GM21526 (cell line): Measurements from ENCODE around the gene KCNN4.

Source experiments
- ATAC-seq: cut with Tn5 transposase; IDR thresholded peaks from one replicate; pipeline ENCODE4 v1.9.1; 2021; ENCODE audit warnings: moderate library complexity; ENCODE audit not compliant: unreplicated experiment, low FRiP score

The KCNN4 gene

DNA sequence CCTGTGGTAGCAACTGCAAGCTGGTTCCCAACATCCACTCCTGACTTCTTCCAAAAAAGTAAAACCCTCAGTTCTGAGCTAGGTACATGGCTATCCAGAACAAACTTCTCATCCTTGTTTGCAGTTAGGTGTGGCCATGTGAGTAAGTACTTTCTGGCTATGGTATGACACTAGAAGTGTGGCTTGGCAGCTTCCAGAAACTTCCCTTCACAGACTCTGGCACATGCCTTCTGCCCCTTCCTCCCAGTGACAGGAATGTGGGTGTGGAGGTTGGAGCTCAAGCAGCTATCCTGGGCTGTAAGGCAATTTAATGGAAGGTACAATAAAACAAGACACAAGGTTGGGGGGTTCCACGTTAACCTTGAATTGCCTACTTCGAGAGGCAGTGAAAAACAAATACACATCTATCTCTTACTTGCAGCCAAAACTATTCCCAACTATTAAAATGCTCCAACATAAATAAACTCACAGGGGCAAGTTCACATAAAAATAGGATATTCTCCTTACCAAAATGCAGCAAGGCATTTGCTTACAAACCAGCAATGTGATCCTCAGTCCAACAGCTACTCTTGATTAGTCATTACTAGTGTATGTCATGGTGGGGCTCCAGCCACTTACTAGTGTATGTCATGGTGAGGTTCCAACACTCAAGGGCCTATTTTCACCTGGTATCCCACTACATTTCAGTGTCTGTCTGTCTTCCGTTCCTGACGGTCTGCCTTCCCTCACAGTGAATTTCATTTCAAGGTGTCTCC, 29.1 kb downstream of the KCNN4 start:
- no peak for ATAC-seq

DNA sequence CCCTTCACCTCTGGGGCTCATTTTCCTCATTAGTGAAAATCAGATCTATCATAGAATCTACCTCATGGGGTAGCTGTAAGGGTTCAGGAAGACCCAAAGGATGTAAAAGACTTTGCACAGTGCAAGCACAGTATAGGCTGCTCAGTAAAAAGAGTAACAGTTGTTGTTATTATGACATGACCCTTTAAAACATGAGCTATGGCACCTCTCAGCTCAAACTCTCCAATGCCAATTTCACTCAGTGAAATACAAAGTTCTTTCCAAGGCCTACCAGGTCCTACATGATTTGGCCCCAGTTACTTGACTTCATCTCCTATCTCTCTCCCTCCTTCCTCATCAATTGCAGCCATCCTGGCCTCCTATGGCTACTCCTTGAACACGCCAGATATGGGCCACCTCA, 30.9 kb downstream of the KCNN4 start:
- ATAC-seq, result no peak

DNA sequence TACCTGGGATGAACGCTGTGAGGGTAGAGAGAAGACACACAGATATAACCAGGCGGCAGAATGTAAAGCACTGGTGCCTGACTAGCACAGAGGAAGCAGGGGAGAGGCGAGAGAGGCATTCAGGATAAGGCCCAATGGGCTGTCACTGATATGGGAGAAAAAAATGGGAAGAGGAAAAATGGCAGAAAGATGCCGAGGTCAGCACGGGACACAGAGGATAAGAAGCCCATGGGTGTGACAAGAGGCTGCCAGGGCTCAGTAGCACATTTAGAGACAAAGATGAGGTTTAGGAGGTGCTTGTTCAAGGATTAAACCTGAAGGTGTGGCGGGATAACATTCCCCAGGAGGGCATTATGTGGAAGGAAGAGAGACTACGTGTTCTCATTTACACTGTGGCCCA, 31.6 kb downstream of the KCNN4 start:
- no peak for ATAC-seq

DNA sequence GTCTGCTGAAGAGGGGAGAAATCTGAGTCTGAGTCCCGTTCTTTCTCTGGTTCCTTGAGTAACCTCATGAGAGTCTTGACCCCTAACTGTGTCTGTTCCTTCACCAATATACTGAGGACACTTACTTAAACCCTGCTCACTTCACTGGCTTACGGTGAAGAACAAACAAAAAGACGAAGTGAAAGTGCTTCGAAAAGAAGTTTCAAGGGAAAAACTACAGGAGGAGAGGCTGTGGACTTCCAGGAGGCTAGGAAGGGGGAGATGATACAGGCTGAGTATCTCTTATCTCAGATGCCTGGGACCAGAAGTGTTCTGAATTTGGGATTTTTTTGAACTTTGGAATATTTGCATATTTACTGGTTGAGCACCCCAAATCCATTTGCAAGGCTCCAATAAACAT, 32.1 kb downstream of the KCNN4 start:
- no peak for ATAC-seq

DNA sequence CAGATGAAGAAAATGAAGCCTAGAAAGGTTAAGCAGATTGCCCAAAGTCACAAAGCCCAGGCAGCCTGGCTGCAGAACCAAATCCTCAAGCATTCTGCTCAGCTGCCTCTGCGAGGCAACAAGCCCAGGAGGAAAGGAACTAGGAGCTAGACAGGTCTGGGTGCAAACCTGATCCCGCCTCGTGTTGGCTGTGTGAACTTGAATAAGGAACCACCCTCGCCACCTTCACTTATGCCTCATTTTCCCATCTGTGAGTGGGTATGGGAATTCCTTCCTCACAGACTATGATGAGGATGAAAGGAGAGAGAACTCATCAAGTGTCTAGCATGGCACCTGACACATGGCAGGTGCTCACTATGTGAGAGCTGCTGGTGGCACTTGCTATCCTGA, 32.6 kb downstream of the KCNN4 start:
- ATAC-seq, result no peak

DNA sequence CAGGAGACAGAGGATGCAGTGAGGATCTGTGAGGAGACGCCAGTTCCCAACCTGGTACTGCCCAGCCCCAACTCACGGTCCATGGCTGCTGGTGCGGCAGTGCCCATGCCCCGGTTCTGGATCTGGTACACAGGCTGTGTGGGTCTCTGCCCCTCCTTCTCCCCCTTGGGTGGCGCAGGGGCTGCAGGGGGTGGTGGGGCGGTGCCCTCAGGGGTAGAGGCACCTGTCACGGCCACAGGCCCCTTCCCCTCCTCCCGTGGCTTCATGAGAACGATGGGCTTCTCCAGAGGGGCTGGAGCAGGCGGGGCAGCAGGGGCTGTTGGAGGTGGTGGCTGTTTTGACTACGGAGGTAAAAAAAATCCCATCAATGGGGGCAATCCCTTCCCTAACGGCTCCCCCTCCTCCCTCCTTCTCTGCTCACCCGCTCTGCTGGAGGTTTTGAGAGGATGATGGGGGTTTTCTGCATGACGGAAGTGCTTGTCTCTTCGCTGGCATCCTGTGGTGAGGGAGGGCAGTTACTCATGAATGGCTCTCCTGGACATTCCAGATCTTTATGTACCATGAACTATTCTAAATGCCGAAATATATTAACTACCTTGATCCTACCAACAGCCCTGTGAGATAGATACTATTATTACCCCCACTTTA, 33.1 kb downstream of the KCNN4 start:
- no peak for ATAC-seq

DNA sequence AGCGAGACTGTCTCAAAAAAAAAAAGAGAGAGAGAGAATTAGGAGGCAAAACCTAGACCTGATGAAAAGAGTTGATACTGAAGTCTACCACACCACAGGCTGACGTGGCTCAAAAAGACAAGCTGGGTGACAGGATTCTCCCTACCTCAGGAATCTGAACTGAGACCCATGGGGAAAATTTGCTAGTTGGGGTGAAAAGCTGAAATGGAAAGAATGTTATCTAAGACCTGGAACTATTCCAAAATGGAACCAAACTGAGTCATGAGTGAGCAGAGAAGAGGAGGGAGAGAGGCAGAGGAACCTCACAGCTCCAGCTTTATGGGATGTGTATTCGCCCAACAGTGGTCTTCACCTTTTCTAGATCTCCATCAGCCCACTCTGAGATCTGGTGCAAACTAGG, 37.7 kb downstream of the KCNN4 start:
- ATAC-seq, result no peak

DNA sequence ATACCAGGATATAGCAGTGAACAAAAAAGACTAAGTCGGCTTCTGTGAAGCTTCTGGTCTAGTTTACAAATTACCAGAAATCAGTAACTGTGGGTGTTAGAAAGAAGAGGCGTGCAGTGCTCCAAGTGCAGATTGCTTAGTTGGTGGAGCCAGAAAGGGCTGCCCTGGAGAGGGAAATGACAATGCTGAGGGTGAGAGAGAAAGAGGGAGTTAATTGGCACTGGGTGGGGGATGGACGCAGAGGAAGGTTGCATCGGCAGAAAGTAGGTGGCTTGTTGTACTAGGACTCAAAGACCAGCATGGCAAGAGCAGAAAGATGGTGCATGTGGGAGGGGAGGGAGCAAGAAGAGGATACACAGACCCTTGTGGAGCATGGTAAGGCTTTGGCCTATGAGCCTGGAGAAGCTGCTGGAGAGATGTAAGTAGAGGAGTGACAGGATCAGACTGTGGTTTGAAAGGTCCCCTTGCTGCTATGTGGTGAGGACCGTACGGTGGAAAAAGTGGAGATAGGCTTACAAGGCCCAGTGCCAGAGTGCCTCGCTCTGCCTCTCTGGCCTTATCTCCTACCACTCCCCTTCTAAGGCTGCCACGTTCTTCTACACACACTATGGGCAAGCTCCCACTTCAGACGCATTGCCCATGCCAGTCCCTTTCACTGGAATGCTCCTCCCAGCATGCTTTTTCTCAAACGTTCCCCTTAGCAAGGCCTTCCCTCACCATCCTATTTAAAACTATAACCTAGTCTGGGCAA, 39.5 kb downstream of the KCNN4 start:
- ATAC-seq, result no peak

DNA sequence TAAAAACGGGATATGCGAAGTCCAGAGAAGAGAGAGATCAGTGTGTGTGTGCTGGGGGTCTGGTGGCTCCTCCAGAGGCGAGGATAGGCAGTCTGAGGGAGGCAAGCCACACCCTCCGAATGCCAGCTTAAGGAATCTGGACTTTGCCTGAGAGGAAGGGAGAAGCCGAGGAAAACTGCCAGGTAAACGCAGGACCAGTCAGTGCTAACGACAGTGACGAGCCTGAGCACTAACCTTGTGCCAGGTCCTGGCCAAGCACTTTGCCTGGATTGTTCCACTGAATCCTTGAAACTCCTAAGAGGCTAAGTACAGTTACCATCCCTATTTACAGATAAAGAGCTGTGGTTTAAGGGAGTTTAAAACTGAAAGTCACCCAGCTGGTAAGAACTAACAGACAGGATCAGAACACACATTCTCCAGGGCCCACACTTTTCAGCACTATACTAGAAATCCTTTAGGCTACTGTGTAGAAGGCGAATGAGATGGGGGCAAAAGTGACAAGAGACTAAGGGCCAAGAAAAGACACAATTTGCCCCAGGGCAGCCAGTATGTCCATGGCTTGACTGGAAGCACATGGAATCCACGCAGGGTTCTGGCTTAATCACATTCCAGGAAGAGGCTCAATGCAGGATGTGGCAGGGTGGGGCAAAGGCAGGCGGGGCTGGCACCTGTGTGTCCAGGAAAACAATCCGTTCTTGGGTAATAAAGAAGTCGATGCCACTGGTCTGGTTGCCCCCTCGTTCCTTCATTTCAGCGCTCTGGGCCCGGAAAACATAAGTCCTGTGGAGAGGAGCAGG, 41.1 kb downstream of the KCNN4 start:
- no peak for ATAC-seq

DNA sequence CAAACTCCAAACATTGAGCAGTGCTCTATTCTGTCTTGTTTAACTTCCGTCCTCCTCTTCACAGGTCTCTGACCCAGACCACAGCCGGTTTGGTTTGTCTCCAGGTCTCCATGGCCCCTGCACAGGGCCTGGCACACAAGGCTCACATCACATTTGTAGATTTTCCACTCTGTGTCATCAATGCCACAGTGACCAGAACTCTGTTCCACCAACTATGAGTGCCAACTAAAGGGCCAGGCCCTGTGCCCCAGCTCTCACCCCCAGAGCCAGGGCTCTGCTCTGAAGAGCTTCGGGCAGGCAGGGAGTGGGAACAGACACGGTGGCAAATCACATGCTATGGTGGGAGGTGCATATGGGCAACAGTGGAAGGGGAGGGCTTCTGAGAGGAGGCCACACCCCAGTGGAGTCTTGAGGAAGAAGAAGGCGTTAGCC, 42.0 kb downstream of the KCNN4 start:
- no peak for ATAC-seq

DNA sequence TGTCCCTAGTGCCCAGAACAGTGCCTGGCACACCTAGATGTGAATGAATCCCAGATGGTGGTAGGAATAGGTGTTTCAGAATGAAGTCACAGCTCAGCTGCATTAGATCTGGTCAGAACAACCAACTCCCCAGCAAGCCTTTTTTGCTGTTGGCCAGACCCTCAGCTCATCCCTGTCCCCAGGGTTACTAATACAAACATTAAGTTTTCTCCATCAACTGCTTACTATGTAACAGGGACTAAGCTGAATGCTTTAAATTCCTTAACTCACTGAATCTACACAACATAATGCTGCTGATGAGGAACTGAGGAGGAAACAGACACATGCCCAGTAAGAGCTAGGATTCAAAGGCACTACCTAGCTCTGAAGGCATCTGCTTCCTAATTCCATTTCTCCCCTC, 44.8 kb downstream of the KCNN4 start:
- ATAC-seq, result no peak

DNA sequence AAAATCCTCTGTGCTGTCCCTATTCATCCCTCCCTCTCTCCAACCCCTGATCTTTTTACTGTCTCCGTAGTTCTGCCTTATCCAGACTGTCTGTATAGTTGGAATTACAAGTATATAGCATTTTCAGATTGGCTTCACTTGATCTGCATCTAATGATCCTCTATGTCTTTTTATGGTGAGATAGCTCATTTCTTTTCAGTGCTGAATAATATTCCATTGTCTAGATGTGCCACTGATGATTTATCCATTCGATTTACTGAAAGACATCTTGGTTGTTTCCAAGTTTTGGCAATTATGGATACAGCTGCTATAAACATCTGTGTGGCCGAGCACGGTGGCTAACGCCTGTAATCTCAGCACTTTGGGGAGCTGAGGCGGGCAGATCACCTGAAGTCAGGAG, 45.8 kb downstream of the KCNN4 start:
- ATAC-seq, result no peak

DNA sequence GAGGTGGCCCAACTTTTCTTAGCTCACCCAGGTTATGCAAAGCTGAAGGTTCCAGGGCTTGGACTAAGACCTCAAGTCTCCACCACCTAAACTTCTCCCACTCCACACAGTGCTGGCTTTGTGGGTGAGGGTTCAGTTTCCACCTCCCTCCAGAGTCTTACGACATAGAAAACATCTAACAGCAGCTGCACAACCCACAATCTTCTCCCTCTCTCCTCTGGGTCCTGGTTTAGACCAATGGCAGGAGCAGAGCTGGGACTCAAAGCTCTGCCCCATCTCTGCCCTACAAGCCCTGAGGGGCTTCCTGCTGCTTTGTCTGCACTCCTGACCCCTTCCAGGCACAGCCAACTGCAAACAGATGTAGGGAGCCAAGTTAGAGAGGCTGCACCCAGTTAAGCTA, 48.9 kb downstream of the KCNN4 start:
- ATAC-seq, result no peak

DNA sequence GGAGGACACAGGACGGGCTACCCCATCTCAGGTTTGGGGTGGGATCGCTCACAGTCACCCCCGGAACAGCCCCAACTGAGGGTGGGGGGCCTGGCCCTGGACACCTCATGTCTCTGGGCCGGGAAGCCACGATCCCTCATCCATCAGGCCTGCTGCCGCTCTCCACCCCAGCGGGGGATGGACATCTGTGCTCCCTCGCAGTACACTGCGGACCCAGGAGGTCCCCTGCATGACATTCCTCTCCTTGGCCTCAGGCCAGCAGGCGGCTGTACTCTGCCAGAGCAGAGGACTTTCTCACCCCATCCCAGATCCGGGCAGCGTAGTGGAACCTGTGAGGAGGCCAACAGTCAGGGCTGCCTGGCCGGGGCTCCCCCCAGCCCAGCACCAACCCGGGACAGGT, 49.4 kb downstream of the KCNN4 start:
- ATAC-seq, result no peak

DNA sequence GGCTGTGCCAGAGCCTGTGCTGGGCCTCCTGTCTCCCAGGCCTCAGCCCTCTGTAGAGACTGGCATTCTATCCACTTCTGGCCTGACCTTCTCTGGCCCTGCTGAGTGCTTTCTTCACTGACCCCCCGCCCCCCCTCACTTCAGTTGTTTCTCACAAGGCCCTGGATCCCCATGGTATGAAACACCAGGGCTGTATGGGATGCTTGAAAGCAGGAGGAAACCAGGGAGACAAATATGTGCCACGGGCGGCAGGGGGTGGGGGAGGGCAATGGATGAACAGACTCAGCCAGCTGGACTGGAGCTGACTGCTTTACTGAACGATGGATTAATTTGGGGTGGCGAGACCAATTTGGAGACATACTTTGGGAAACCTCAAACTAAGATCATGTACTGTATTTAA, 50.9 kb downstream of the KCNN4 start:
- no peak for ATAC-seq

DNA sequence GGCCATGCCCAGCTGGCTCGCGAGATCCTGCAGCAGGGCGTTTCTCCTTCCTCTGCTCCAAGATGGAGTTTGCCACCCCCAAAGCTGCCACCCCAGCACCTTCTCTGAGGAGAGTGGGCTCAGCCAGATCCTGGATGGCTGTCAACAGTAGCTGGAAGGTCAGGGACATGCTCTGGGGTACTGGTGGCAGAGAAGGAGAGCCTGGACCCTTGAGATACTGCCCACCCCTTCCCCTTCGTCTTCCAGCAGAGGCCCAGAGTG, 53.2 kb downstream of the KCNN4 start:
- no peak for ATAC-seq

DNA sequence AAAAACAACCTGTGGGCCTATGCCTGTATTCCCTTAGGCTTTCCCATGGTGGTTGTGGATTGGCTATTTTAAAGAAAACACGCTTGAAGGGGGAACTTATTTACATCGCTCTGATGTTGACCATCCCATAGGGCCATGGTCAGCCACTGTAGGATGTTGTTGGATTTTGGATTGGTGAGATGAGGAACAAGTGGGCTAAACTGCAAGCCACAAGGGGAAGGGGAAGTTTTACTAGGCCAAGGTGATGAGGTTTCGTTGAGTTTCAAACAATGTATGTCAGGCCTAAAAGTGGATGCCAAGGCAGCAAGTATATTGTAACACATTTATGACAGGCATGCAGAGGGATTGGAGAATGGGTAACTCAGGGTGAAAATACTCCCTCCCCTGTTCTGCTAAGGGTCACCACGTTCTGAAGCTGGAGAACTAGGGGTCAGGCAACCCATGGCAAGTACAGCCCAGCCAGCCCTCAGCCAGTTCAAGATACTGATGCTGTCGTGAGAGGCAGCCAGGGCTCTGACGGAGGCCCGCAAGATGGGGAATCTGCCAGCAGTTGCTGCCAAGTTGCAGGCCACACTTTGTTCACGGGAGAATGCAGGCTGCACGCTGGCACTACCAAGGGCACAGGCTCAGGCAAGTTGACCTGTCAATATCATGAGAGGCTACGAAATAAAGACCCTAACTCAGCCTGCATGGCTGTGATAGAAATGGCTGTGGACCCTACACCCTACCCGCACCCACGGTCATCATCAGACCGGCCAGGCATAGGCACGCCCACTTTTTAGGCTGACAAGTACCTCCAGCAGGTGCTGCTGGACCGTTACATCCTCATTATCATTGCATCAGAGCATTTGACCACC, 53.8 kb downstream of the KCNN4 start:
- no peak for ATAC-seq

DNA sequence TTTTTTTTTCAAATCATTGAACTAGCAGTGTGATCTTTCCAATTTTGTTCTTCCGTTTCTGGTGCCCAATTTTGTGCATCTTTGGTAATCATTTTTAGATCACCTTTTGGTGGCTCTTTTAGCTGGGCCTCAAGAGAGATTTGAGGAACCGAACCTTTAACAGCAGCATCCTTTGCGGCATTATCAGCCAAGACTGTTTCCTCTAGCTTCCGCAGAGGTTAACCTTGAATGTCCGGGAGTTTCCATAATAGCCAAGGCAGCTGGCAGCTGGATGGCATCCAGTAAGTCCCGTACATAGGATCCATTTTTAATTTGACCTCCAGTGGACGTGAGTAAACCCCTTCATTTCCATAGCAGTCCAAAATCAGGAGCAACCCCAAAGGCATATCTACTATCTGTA, 55.3 kb downstream of the KCNN4 start:
- no peak for ATAC-seq

DNA sequence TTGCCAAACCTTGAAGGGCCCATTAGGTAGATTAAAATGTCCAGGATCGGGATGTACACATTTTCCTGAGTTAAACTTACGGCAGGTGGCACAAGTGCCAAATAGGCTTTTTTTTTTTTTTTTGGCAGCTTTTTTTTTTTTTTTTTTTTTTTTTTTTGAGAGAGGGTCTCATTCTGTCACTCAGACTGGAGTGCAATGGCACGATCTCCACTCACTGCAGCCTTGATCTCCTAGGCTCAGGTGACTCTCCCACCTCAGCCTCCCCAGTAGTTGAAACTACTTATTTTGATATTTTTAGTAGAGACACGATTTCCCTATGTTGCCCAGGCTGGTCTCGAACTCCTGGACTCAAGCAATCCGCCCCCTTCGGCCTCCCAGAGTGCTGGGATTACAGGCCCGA, 55.9 kb downstream of the KCNN4 start:
- no peak for ATAC-seq

DNA sequence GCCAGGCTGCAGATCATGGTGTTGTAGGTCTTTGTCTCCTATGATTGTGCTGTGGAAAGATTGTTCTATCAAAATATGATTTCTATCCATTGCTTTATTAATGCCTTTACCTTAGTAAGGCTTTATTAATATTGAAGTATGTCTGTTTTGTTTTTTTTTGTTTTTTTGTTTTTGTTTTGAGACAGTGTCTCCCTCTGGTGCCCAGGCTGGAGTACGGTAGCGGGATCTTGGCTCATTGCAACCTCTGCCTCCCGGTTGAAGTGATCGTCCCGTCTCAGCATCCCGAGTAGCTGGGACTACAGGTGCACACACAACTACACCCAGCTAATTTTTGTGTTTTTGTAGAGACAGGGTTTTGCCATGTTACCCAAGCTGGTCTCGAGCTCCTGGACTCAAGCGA, 57.2 kb downstream of the KCNN4 start:
- ATAC-seq, result no peak
